Right cardiac atrium (tissue), 5 donors: Measurements from ENCODE around the gene SIK3. TPM values are rescaled to one million over a fixed set of nuclear protein-coding genes. Genes with fewer than 3 reads are reported as not detected.
A peak's percentile ranks its signal among the peaks of the same experiment; 100 is the strongest.
"Not testable (repeated sequence)": the region's sequence is repeated elsewhere in the genome, so short reads cannot be mapped to it uniquely, and the experiment has no call there.

Experiments used
- ATAC-seq, 2 donors: fragments of 200-7000 bp; cut with Tn5 transposase; one replicate each; pipeline versions ENCODE4 v1.8.0 to v1.9.1; 2020; ENCODE audit warnings: moderate library complexity in 2 of 2, mild to moderate bottlenecking in 1 of 2
- DNase-seq, 3 donors: peaks; one replicate each; pipeline ENCODE4 v3.0.0-alpha.2; 2020
- H3K27ac ChIP-seq: one replicate; pipeline ENCODE4 v1.5.1; 2013; ENCODE audit warnings: mild to moderate bottlenecking, low read length, control low read depth, moderate library complexity
- H3K27me3 ChIP-seq: one replicate; pipeline ENCODE4 v1.6.1; 2013; ENCODE audit not compliant: control insufficient read depth, insufficient read depth
- H3K4me1 ChIP-seq: one replicate; pipeline ENCODE4 v1.6.1; 2013; ENCODE audit warnings: low read length; ENCODE audit not compliant: control insufficient read depth, insufficient read depth
- H3K4me3 ChIP-seq: one replicate; pipeline ENCODE4 v1.5.1; 2013; ENCODE audit warnings: low read length, control low read depth
- H3K9me3 ChIP-seq: one replicate; pipeline ENCODE4 v1.6.1; 2013; ENCODE audit warnings: low read length; ENCODE audit not compliant: control insufficient read depth
- WGBS: extraction: QIAGEN DNeasy Blood & Tissue Kit; methylation state at CpG from one replicate; pipeline ENCODE4 v1.1.7; 2013; 5-methylcytosine and 5-hydroxymethylcytosine counted together
- intact Hi-C, 4 donors: fragments of 100-400 bp; cut with DNase I; formaldehyde crosslinking; loops; one replicate each; pipeline versions ENCODE4 v1.11.0 to v1.14.0; 2022 to 2023
- long read RNA-seq, 4 donors: library from polyadenylated mRNA; unstranded; transcript quantifications; one replicate each; pipeline ENCODE4 v2.0.0, GENCODE V29; 2020 to 2021
- polyA plus RNA-seq: library from polyadenylated mRNA; stranded (reverse); fragments of 200-250 nt; gene quantifications from one replicate; pipeline ENCODE4 v1.2.3, GENCODE V29; 2013
- total RNA-seq, 4 donors: library from RNA; stranded (reverse); fragmentation: NEBNext Ultra II Directional; extraction: Animal tissue kit (Norgen Biotek cat#: 25700); gene quantifications; one replicate each; pipeline ENCODE4 v1.2.1, GENCODE V29; 2021
- donor health status: healthy with polysubstance abuse.
- donor health status: DM: no; HTN: yes; CAD: no.
- donor health status: DM: no; HTN: no; CAD: no.
- donor health status: DM: no; HTN: yes; CAD: no; lungs with severe emphysema.
- donor health status: DM: yes; HTN: yes; CAD: no.

The SIK3 gene
- total RNA-seq (10 to 100 TPM; 34.2 to 46.6 (median 36.9) TPM), polyA plus RNA-seq (13.4 TPM)
- long read RNA-seq, donor 1, full-length matches to known transcripts: 6 of 55 reads
- long read RNA-seq, donor 1, partial matches to known transcripts: 42 of 55 reads
- long read RNA-seq, donor 1, other reads (novel, unspliced or antisense): 7 of 55 reads
- long read RNA-seq, donor 2, full-length matches to known transcripts: 5 of 25 reads
- long read RNA-seq, donor 2, partial matches to known transcripts: 10 of 25 reads
- long read RNA-seq, donor 2, other reads (novel, unspliced or antisense): 10 of 25 reads
- long read RNA-seq, donor 3, full-length matches to known transcripts: 1 of 31 reads
- long read RNA-seq, donor 3, partial matches to known transcripts: 21 of 31 reads
- long read RNA-seq, donor 3, other reads (novel, unspliced or antisense): 9 of 31 reads
- long read RNA-seq, donor 4, full-length matches to known transcripts: 7 of 21 reads
- long read RNA-seq, donor 4, partial matches to known transcripts: 9 of 21 reads
- long read RNA-seq, donor 4, other reads (novel, unspliced or antisense): 5 of 21 reads

DNA sequence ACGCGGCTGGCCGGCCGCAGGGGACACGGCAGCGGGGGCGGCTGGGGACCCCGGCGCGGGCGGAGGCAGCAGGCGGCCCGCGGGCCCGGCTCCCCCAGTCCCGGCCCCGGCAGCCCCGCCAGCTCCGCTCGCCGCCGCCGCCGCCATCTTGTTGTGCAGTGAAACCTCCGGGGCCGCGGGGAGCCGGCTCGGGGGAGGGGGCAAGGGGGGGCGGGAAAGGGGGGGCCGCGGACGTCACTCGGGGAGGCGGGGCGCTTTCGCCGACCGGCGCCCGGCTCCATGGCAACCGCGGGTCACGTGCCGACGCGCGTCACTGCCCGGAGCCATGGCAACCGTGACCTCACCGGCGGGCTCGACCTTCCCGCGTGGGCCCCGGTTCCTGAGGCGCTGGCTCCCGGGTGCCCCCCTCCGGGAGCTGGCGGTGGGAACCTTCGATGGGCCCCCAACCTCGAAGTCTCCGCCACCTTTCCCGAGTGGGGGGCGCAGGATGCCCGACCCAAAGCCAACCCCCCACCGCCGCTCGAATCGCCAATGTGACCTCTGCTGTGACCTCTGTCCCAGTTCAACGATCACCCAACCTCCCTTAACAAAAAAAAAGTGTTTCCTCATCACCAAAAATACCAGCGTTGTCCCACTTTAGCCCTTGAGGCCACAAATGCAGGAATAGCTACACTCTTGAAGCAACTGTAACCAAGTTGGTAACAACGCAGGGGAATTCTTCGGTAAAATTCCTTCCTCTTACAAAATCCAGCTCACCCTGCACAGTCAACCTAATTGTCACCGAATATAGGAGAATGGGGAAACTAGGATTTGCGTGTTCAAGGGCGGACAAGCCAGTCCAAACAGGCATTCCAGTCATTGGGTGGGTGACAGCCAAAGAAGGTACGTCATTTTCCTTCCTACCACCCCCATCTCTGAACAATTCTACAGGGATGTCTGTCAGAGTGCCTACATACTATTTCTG is at the start of gene SIK3:
Gene SIK3 (minus strand): TSS at position 160 of the 964 bp plus-strand sequence. CDS start 13 bp downstream, at position 147.
- peak within 1 kb of the TSS; percentile 79 for H3K27ac ChIP-seq
- H3K4me3 ChIP-seq: peak within 1 kb of the TSS; percentile 58
- peaks cover 13% of the 10 kb centered on the region for H3K4me1 ChIP-seq
- intact Hi-C loops: loop anchor here in 2 of 4 donors (5.0 to 10.0 kb wide), 2 partner anchors 104 to 211 kb away; no protein-coding TSS in a partner anchor
- ATAC-seq: peak; percentile 94
- DNase-seq: peak; percentile 96 to 98 (median 98)
- WGBS: 1% methylated on average over 75 of the region's 78 CpGs
- no peaks in the 10 kb centered on the region for H3K27me3 ChIP-seq
- no peaks in the 10 kb centered on the region for H3K9me3 ChIP-seq

GRCh38 chr11:117146521-117146920 is 48.3 kb upstream of the SIK3 start:
- WGBS: 61% methylated on average over 10 of the region's 10 CpGs
- Histone ChIP-seq H3K27ac (peak overlapping the region; percentile 30), H3K4me1 (peaks cover 3% of the 10 kb centered on the region), H3K4me3 (no peak overlapping the region), H3K27me3 (no peaks in the 10 kb centered on the region), H3K9me3 (no peaks in the 10 kb centered on the region)
- DNase-seq: no peak
- no peak for ATAC-seq
- intact Hi-C loops: no loop called here

DNA sequence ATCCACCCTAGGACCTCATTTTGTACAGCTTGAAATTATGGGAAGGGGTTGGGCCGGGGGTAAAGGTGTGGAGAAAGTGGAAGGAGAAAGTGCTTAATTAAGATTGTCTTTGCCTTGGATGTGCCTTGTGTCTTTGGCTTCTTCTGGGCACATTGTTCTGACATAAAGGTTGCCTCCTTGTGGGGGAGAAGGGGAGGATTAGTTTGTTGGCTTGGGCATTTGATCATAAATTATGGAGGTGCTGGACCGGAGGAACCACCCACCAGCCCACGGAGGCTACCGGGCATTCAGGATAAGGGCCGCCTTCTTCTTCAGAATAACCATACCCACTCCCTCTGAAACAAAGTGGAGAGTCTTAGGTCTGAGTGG is 47.1 kb upstream of the SIK3 start:
- ATAC-seq (no peak), DNase-seq (no peak)
- Histone ChIP-seq H3K4me3 (peak overlapping the region; percentile 81), H3K4me1 (peaks cover 3% of the 10 kb centered on the region), H3K27me3 (no peaks in the 10 kb centered on the region), H3K27ac (peak overlapping the region; percentile 89), H3K9me3 (no peaks in the 10 kb centered on the region)
- intact Hi-C loops: no loop called here
- 8% methylated on average over 5 of the region's 5 CpGs for WGBS

DNA sequence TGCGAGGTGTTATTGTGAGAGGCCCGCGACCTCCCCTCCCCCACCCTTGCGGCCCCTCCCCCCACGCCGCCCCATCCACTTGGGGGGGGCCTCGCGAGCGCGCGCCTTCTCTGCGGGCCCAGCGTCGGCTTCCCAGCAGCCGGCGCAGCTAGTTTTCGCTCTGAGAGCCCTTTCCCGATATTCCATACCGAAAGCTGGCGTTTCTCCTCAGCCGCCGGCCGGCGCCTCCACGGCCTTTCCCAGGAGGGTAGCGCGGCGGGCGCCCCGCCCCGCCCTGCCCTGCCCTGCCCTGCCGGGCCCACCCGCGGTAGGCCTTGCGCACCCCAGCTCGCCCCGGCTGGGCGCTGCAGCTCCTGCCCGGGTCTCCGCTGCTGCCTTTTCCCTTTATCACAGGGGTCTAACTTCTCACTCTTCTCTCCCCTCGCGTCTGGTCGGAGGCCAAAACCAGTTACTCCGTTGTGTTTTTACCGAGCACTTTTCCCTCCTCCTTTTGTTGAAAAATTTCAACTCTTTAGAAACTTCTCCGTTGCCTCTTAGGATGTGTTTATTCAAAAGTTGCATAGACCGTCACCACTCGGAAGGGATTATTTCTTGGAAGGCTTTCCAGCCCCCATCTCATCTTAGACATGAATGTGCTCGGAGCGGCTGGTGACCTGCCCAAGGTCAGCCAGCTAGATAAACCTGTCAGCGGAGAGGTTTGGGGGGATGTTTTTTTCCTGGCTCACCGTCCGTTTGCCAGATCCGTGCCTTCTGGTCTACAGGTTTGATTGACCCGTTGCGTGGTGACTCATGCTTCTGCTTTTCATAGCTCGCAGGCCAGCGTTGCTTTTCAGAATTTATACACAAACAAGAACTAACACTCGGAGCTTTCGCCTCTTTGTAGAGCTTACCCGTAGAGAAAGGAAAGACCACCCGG is 46.5 kb upstream of the SIK3 start:
- H3K4me1 ChIP-seq: peaks cover 3% of the 10 kb centered on the region
- intact Hi-C loops: no loop called here
- DNase-seq (peak; percentile 59 to 86 (median 72)), ATAC-seq (peak; percentile 86 to 87)
- H3K9me3 ChIP-seq: no peaks in the 10 kb centered on the region
- peak overlapping the region; percentile 89 for H3K27ac ChIP-seq
- under 1% methylated on average over 62 of the region's 62 CpGs for WGBS
- no peaks in the 10 kb centered on the region for H3K27me3 ChIP-seq
- peak overlapping the region; percentile 81 for H3K4me3 ChIP-seq

GRCh38 chr11:117143871-117144476 is 45.7 kb upstream of the SIK3 start, which contains the start of gene PAFAH1B2:
PAFAH1B2 (plus strand) TSS chr11:117144287; CDS start chr11:117152448, 8,161 bp downstream.
- intact Hi-C loops: no loop called here
- under 1% methylated on average over 48 of the region's 48 CpGs for WGBS
- ATAC-seq: peak; percentile 98 to 99
- Histone ChIP-seq H3K27me3 (no peaks in the 10 kb centered on the region), H3K9me3 (no peaks in the 10 kb centered on the region), H3K4me3 (peak within 1 kb of the TSS; percentile 81), H3K27ac (peak within 1 kb of the TSS; percentile 90), H3K4me1 (peaks cover 3% of the 10 kb centered on the region)
- DNase-seq: peak; percentile 97 to 98 (median 98)

DNA sequence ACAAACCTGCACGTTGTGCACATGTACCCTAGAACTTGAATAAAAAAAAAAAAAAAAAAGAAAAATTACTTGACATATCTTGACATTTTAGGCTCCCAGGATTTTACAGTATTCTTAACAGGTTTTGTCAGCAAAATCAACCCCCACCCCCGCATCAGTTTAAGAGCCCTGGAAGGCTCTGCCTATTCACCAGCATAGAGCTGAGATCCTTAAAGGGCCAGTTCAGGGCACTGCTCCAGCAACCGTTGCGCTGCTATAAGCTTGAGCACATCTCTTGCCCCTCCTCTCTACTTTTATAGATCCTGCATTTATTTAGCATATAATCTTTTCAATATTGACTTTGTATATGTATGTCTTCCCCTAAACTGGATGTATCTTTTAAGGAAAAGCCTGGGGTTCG is 45.2 kb upstream of the SIK3 start:
- Histone ChIP-seq H3K9me3 (no peaks in the 10 kb centered on the region), H3K4me3 (peak overlapping the region; percentile 81), H3K4me1 (peaks cover 3% of the 10 kb centered on the region), H3K27ac (peak overlapping the region; percentile 90), H3K27me3 (no peaks in the 10 kb centered on the region)
- ATAC-seq (peak; percentile 49 to 57), DNase-seq (peak; percentile 58 to 82 (median 68))
- intact Hi-C loops: no loop called here
- 3% methylated on average over 5 of the region's 5 CpGs for WGBS

GRCh38 chr11:117137223-117138086 is 39.2 kb upstream of the SIK3 start:
- DNase-seq, H3K27ac ChIP-seq, H3K9me3 ChIP-seq, H3K4me3 ChIP-seq, H3K4me1 ChIP-seq, H3K27me3 ChIP-seq, intact Hi-C loops: not testable (repeated sequence)
- no CpG with 5 or more reads among the region's 15 CpGs for WGBS
- ATAC-seq: peak; percentile 69 to 74

DNA sequence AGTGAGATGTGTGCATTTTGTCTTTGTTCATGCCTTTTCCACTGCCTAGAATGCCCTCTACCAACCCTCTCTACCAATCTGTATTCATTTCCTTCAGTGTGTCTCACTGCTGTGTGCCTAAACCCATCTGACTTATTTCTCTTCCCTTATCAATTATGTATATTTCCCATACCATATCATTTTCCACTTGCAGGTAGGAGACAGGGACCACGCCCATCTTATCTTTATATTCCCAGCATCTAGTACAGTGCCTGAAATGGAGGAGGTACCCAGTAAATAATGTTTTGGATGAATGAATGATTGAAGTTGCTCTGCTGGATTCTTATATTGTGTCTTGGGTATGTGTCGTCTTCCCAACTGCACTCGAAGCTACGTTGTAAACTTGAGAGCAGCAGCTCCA is 36.8 kb upstream of the SIK3 start:
- H3K4me3 ChIP-seq, H3K4me1 ChIP-seq, H3K27ac ChIP-seq, H3K9me3 ChIP-seq, H3K27me3 ChIP-seq, ATAC-seq, DNase-seq: not testable (repeated sequence)
- WGBS: 91% methylated on average over 1 of the region's 4 CpGs
- intact Hi-C loops: loop anchor here in 1 of 4 donors (5.0 kb wide), 1 partner anchor 72 kb away; no protein-coding TSS in a partner anchor

DNA sequence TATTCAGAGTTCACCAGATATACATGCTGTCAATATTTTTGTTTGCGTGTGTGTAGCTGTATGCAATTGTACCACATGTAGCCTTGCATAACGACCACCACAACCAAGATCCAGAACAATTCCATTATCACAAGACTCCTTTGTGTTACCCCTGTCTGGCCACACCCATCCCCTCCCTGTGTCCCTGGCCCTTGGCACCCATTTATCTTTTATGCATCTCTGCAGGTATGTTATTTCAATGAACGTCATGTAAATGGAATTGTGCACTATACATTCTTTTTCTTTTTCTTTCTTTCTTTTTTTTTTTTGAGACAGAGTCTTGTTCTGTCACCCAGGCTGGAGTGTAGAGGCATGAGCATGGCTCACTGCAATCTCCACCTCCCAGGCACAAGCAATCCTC is 36.2 kb upstream of the SIK3 start:
- intact Hi-C loops: loop anchor here in 1 of 4 donors (5.0 kb wide), 1 partner anchor 73 kb away; no protein-coding TSS in a partner anchor
- no peak overlapping the region for H3K27ac ChIP-seq
- no peak for DNase-seq
- ATAC-seq: no peak
- H3K9me3 ChIP-seq: no peaks in the 10 kb centered on the region
- no peaks in the 10 kb centered on the region for H3K27me3 ChIP-seq
- H3K4me3 ChIP-seq: no peak overlapping the region
- WGBS: 72% methylated on average over 2 of the region's 3 CpGs
- H3K4me1 ChIP-seq: no peaks in the 10 kb centered on the region
